ENCODE data around the gene KCTD7. TPM values are rescaled to one million over a fixed set of nuclear protein-coding genes. Genes with fewer than 3 reads are reported as not detected.
A peak's percentile ranks its signal among the peaks of the same experiment; 100 is the strongest.

Gene KCTD7
- total RNA-seq, 1 donor = 11.2 TPM

DNA sequence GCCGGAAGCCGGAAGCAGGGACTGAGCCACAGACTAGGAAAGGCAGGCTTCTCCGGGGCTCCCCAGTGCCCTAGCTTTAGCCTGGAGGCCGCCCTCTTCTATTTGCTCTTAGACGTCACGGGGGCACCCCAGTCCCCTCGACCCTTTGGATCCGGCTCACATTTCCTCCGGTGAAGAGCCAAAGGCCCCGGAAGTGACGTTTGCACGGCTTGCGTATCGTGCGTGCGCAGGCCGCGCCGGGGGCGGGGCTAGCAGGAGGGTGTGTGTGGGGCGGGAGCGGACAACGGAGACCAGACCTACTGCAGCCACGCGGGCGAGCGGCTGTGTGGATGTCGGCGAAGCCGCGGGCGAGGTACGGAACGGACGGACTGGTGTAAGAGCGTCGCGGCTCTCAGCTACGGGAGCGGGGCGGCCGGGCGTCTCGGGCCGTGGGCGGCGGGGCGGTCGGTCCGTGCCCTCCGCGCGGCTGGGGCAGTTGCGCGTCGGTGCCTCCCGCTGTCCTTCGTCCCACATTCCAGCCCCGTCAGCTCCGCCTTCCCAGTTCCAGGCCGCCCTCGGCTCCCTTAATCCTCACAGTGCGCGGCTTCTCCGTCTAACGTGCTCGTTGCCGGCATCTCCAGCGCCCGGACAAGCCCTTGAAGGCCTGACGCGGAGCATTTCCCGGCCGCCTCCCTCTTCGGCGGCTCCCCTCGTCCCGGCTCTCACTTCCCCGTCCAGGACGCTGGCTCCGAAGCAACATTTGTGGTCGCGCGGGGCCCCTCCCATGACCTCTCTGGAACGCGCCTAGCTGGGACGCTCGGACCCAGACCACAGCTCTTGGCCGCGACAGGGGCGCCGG lies 25.8 kb downstream of the KCTD7 start:
- peak; percentile 99 for DNase-seq (ENCODE audit: low read depth)
- peak overlapping the region; percentile 90 for H3K4me3 ChIP-seq (ENCODE audit: low read depth, low read length)
- TF ChIP-seq, protein P1, sequence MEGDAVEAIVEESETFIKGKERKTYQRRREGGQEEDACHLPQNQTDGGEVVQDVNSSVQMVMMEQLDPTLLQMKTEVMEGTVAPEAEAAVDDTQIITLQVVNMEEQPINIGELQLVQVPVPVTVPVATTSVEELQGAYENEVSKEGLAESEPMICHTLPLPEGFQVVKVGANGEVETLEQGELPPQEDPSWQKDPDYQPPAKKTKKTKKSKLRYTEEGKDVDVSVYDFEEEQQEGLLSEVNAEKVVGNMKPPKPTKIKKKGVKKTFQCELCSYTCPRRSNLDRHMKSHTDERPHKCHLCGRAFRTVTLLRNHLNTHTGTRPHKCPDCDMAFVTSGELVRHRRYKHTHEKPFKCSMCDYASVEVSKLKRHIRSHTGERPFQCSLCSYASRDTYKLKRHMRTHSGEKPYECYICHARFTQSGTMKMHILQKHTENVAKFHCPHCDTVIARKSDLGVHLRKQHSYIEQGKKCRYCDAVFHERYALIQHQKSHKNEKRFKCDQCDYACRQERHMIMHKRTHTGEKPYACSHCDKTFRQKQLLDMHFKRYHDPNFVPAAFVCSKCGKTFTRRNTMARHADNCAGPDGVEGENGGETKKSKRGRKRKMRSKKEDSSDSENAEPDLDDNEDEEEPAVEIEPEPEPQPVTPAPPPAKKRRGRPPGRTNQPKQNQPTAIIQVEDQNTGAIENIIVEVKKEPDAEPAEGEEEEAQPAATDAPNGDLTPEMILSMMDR (IDR thresholded peaks at IDR 0.05; ENCODE audit: insufficient read depth, low read depth, low read length) = no peak

DNA sequence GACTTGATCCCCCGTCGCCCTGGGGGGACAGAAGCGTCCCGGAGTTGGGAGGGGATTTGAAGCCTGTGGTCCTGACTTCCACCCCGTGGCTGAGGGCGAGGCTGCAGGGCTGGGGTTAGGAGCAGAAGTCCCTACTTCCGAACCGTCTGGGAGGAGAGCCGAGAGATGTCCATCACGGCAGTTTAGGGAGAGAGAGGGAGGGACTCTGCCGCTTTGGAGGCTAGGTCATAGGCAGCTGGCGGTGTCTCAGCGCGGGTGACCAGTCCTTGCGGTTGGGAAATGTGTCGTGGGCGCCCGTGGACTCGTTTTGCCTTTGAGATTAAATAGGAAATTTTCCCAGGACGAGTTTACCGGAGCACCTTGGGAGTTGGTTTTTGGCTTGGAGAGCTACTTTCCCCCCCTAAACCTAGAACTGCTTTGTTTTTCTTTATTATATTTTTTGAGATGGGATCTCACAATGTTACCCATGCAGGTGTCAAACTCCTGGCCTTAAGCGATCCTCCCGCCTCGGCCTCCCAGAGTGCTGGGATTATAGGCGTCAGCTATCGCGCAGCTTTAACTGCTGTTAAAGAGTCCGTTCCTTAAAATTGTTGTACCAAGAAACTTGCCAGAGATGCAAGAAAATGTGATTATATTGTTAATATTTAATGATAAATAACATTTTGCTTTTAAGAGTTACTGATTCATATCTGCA lies 26.6 kb downstream of the KCTD7 start:
- peak; percentile 66 for DNase-seq (ENCODE audit: low read depth)
- peak overlapping the region; percentile 90 for H3K4me3 ChIP-seq (ENCODE audit: low read depth, low read length)
- TF ChIP-seq, protein P1 (IDR thresholded peaks at IDR 0.05; ENCODE audit: insufficient read depth, low read depth, low read length) = peak; percentile 14

- DNase-seq (ENCODE audit: low read depth) = peak; percentile 26
- H3K4me3 ChIP-seq (ENCODE audit: low read depth, low read length) = peak overlapping the region; percentile 90
These were observed 27.3 kb downstream of the KCTD7 start for GRCh38 chr7:66655826-66656485.

DNA sequence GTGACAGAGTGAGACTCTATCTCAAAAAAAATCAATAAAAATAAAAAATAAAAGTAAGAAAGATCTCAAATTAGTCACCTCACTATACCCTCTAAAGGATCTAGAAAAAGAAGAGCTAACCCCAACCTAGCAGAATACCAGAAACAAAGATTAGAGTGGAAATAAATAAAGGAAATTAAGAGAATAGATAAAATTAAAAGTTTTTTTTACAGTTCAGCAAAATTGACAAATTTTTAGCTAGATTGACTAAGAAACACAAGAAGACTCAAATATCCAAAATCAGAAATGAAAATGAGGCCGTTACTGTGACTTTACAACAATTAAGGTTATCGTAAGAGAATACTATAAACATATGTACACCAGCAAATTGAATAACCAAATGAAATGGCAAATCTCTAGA lies 29.1 kb downstream of the KCTD7 start:
- H3K4me3 ChIP-seq (ENCODE audit: low read depth, low read length) = no peak overlapping the region
- TF ChIP-seq, protein P1 (IDR thresholded peaks at IDR 0.05; ENCODE audit: insufficient read depth, low read depth, low read length) = no peak
- DNase-seq (ENCODE audit: low read depth) = no peak

- no peak for DNase-seq (ENCODE audit: low read depth)
- H3K4me3 ChIP-seq (ENCODE audit: low read depth, low read length) = no peak overlapping the region
- TF ChIP-seq, protein P1 (IDR thresholded peaks at IDR 0.05; ENCODE audit: insufficient read depth, low read depth, low read length) = no peak
These were observed 34.1 kb downstream of the KCTD7 start for GRCh38 chr7:66662646-66663264.

DNA sequence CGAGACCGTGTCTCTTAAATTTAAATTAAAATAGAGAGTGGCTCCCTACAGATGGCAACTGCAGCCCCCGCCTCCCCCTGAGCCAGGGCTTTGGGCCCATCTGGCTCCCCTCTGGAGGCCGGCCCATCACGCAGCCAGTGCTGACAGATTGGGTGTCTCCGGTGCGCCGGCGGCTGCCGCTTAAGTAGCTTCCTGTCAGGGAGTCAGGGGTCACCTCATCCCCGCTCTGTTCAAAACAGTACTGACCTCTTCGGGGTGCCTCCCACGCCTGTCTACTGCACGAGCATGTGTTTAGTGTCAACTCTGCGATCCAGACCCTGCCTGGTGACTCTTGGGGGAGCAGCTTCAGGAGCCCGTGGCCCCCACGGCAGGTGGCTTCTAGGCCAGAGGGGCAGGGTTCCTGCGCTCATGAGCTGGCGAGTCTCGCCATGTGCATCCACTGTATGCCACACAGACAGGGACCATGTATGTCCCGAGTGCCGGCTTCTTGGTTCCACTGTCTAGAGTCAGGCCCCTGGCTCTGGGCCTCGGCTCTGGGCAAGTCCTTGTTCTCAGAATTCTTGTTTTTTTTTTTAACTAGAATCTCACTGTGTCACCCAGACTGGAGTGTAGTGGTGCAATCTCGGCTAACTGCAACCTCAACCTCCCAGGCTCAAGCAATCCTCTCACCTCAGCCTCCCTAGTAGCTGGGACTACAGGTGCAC lies 36.1 kb downstream of the KCTD7 start:
- TF ChIP-seq, protein P1 (IDR thresholded peaks at IDR 0.05; ENCODE audit: insufficient read depth, low read depth, low read length) = no peak
- no peak overlapping the region for H3K4me3 ChIP-seq (ENCODE audit: low read depth, low read length)
- DNase-seq (ENCODE audit: low read depth) = no peak
